Measurements from ENCODE around the gene PRKG1. TPM values are rescaled to one million over a fixed set of nuclear protein-coding genes. Genes with fewer than 3 reads are reported as not detected.

Gene PRKG1
- total and polyA plus RNA-seq, 2 of the 4 experiments (the other 2 are of a cell fraction): 3.5 to 18.3 TPM

- Histone ChIP-seq H4K91ac (ENCODE audit: insufficient read depth, low read depth, low read length) (no peak overlapping the region), H2BK5ac (ENCODE audit: low read depth, low read length, poor library complexity, severe bottlenecking) (no peak overlapping the region), H3K4ac (ENCODE audit: low read depth, low read length) (no peak overlapping the region), H2AK9ac (replicated peaks; ENCODE audit: low read depth, low read length, poor library complexity) (no peak overlapping the region), H2BK20ac (ENCODE audit: low read depth, low read length) (no peak overlapping the region), H3K4me3 (ENCODE audit: insufficient read depth, low read depth, low read length) (no peak overlapping the region), H3K9me3 (ENCODE audit: control insufficient read depth, insufficient read depth, low read length) (no peaks in the 10 kb centered on the region), H2BK15ac (ENCODE audit: low read depth, low read length) (no peak overlapping the region), H3K56ac (ENCODE audit: extremely low read depth, insufficient read depth, low read length) (no peak overlapping the region), H3K18ac (ENCODE audit: low read depth, low read length) (no peak overlapping the region), H2AFZ (replicated peaks; ENCODE audit: low read length, poor library complexity) (no peak overlapping the region), H3K23ac (ENCODE audit: low read depth, low read length) (no peak overlapping the region), H3K27me3 (ENCODE audit: control insufficient read depth, insufficient read depth, low read length) (no peaks in the 10 kb centered on the region), H2BK120ac (ENCODE audit: low read depth, low read length) (no peak overlapping the region), H4K5ac (ENCODE audit: low read depth, low read length) (no peak overlapping the region), H4K20me1 (ENCODE audit: insufficient read depth, low read length) (no peaks in the 10 kb centered on the region), H3K4me1 (ENCODE audit: control insufficient read depth, insufficient read depth, low read length) (peaks cover 2% of the 10 kb centered on the region; the same call in 1 of the 2 replicates), H3K79me1 (ENCODE audit: low read depth in 1 of 2, low read length in 2 of 2) (no peaks in the 10 kb centered on the region), H3K4me2 (ENCODE audit: low read depth, low read length) (no peak overlapping the region), H3K9me1 (ENCODE audit: insufficient read depth, low read length) (peaks cover 2% of the 10 kb centered on the region; the same call in 1 of the 2 replicates), H3K27ac (ENCODE audit: insufficient read depth, low read length) (no peak overlapping the region), H3K14ac (replicated peaks; ENCODE audit: low read depth, low read length) (no peak overlapping the region), H2AK5ac (ENCODE audit: low read depth, low read length) (no peak overlapping the region), H3K36me3 (ENCODE audit: control insufficient read depth, insufficient read depth, low read length) (no peaks in the 10 kb centered on the region), H4K8ac (ENCODE audit: low read depth in 2 of 2, low read length in 2 of 2) (no peak overlapping the region), H3K9ac (ENCODE audit: low read depth, low read length) (no peak overlapping the region)
- DNase-seq: no peak
- intact Hi-C loops (cut with micrococcal nuclease) (no loop called here), dilution Hi-C loops (cut with HindIII; ENCODE audit: low sequenced_read_pairs, unreplicated experiment) (no loop called here), in situ Hi-C loops (cut with MboI; ENCODE audit: low sequenced_read_pairs) (no loop called here)
- CTCF ChIA-PET: interaction anchor here (1.5 kb wide), 1 partner anchor 13 kb away, joined by 3 read pairs; no protein-coding TSS in a partner anchor
- no CpG with 5 or more reads among the region's 3 CpGs for WGBS, 2 experiments (ENCODE audit: extremely low coverage in 2 of 2, insufficient read length in 1 of 2)
- TF ChIP-seq MAZ (IDR thresholded peaks at IDR 0.05; ENCODE audit: borderline replicate concordance, low read depth, low read length) (no peak), RCOR1 (IDR thresholded peaks at IDR 0.05; ENCODE audit: insufficient replicate concordance, low read length) (no peak), MAFK (IDR thresholded peaks at IDR 0.05; ENCODE audit: low read depth, low read length) (no peak), CEBPB (IDR thresholded peaks at IDR 0.05; ENCODE audit: low read depth, low read length) (no peak), CTCF (conservative IDR thresholded peaks at IDR 0.05; ENCODE audit: low read depth, low read length) (no peak), USF2 (IDR thresholded peaks at IDR 0.05; ENCODE audit: low read depth, low read length) (no peak), FOS (IDR thresholded peaks at IDR 0.05; ENCODE audit: low read depth, low read length) (no peak), NFE2L2 (IDR thresholded peaks at IDR 0.05; ENCODE audit: low read depth, low read length) (no peak), CHD1 (IDR thresholded peaks at IDR 0.05; ENCODE audit: low read depth, low read length) (no peak), MXI1 (IDR thresholded peaks at IDR 0.05; ENCODE audit: borderline replicate concordance, low read depth, low read length) (no peak), BHLHE40 (IDR thresholded peaks at IDR 0.05; ENCODE audit: low read depth, low read length) (no peak), RAD21 (IDR thresholded peaks at IDR 0.05; ENCODE audit: low read length) (no peak), ELK1 (IDR thresholded peaks at IDR 0.05; ENCODE audit: borderline replicate concordance, low read depth, low read length) (no peak), SMC3 (IDR thresholded peaks at IDR 0.05; ENCODE audit: low read depth, low read length) (no peak), POLR2A (IDR thresholded peaks at IDR 0.05; ENCODE audit: low read depth, low read length) (no peak), RFX5 (IDR thresholded peaks at IDR 0.05; ENCODE audit: low read depth, low read length) (no peak)
- BruUV-seq (replicated peaks): no TSS peak
- POLR2A ChIA-PET (ENCODE audit: unreplicated experiment): no interaction called here
- ATAC-seq (ENCODE audit: low read depth): no peak
Measured at GRCh38 chr10:52194191-52194590, 1119.9 kb downstream of the PRKG1 start.
